KMS-11 (cell line): ENCODE data around the gene CDC5L.

Experiments used
- H2AFZ ChIP-seq: fragments of 200-600 bp; sonication (generic); 2 replicates; pipeline ENCODE4 v1.6.1; 2016; ENCODE audit warnings: antibody characterized with exemption, mixed run types, low read depth
- H3K27ac ChIP-seq: fragments of 200-600 bp; sonication (generic); 2 replicates; pipeline ENCODE4 v1.6.1; 2016; ENCODE audit warnings: mild to moderate bottlenecking, mixed run types
- H3K27me3 ChIP-seq: fragments of 200-600 bp; sonication (generic); 2 replicates; pipeline ENCODE4 v1.6.1; 2017; ENCODE audit warnings: mild to moderate bottlenecking, low read depth, mixed run types, moderate library complexity; ENCODE audit not compliant: insufficient read depth
- H3K36me3 ChIP-seq: fragments of 200-600 bp; sonication (generic); 2 replicates; pipeline ENCODE4 v1.6.1; 2017; ENCODE audit warnings: mild to moderate bottlenecking, mixed run types; ENCODE audit not compliant: insufficient read depth
- H3K4me1 ChIP-seq: fragments of 200-600 bp; sonication (generic); 2 replicates; pipeline ENCODE4 v1.6.1; 2016; ENCODE audit warnings: mild to moderate bottlenecking, low read depth, mixed run types; ENCODE audit not compliant: poor library complexity, severe bottlenecking
- H3K4me2 ChIP-seq: fragments of 200-600 bp; sonication (generic); 2 replicates; pipeline ENCODE4 v1.7.0; 2016; ENCODE audit warnings: mild to moderate bottlenecking, mixed run types
- H3K4me3 ChIP-seq: fragments of 200-600 bp; sonication (generic); IDR thresholded peaks from 2 replicates; pipeline ENCODE4 v1.6.1; 2017; ENCODE audit warnings: low read depth, low read length, mixed read lengths; ENCODE audit not compliant: insufficient read depth
- H3K79me2 ChIP-seq: fragments of 200-600 bp; sonication (generic); 2 replicates; pipeline ENCODE4 v1.6.1; 2016; ENCODE audit warnings: low read depth, mixed run types; ENCODE audit not compliant: insufficient read depth
- H3K9ac ChIP-seq: fragments of 200-600 bp; sonication (generic); 2 replicates; pipeline ENCODE4 v1.6.1; 2016; ENCODE audit warnings: mild to moderate bottlenecking, mixed run types
- H4K20me1 ChIP-seq: fragments of 200-600 bp; sonication (generic); 2 replicates; pipeline ENCODE4 v1.6.1; 2016; ENCODE audit warnings: mild to moderate bottlenecking, mixed run types; ENCODE audit not compliant: insufficient read depth
- CTCF ChIP-seq: fragments of 200-600 bp; sonication (generic); conservative IDR thresholded peaks from 2 replicates; pipeline ENCODE4 v1.6.1; 2017; ENCODE audit warnings: low read depth, mild to moderate bottlenecking, antibody characterized with exemption, low read length, moderate library complexity, mixed read lengths

The CDC5L gene

GRCh38 chr6:44399991-44400390, 12.5 kb downstream of the CDC5L start:
- Histone ChIP-seq H2AFZ (no peak overlapping the region), H3K79me2 (no peaks in the 10 kb centered on the region; the same call in 1 of the 2 replicates), H3K36me3 (peaks cover 19% of the 10 kb centered on the region; the same call in 1 of the 2 replicates), H3K9ac (no peak overlapping the region), H3K4me3 (no peak overlapping the region), H3K27me3 (no peaks in the 10 kb centered on the region), H3K4me2 (no peak overlapping the region), H3K27ac (no peak overlapping the region), H3K4me1 (no peaks in the 10 kb centered on the region), H4K20me1 (no peaks in the 10 kb centered on the region; the same call in 1 of the 2 replicates)
- no peak for TF ChIP-seq CTCF

- Histone ChIP-seq H3K4me2 (no peak overlapping the region), H3K4me3 (no peak overlapping the region), H3K36me3 (peaks cover 19% of the 10 kb centered on the region; the same call in 1 of the 2 replicates), H3K4me1 (no peaks in the 10 kb centered on the region), H3K9ac (no peak overlapping the region), H3K27ac (no peak overlapping the region), H3K79me2 (no peaks in the 10 kb centered on the region; the same call in 1 of the 2 replicates), H4K20me1 (no peaks in the 10 kb centered on the region; the same call in 1 of the 2 replicates), H2AFZ (no peak overlapping the region), H3K27me3 (no peaks in the 10 kb centered on the region)
- TF ChIP-seq CTCF: no peak
Measured at GRCh38 chr6:44400572-44400971, 13.1 kb downstream of the CDC5L start.

- no peaks in the 10 kb centered on the region for H3K4me1 ChIP-seq
- H3K4me3 ChIP-seq: no peak overlapping the region
- H3K27me3 ChIP-seq: no peaks in the 10 kb centered on the region
- H3K4me2 ChIP-seq: no peak overlapping the region
- no peak overlapping the region for H3K9ac ChIP-seq
- H3K36me3 ChIP-seq: peaks cover 21% of the 10 kb centered on the region
- TF ChIP-seq CTCF: no peak
- no peak overlapping the region for H2AFZ ChIP-seq
- no peaks in the 10 kb centered on the region; the same call in 1 of the 2 replicates for H3K79me2 ChIP-seq
- no peak overlapping the region for H3K27ac ChIP-seq
- H4K20me1 ChIP-seq: no peaks in the 10 kb centered on the region; the same call in 1 of the 2 replicates
Measured at GRCh38 chr6:44401138-44401537, 13.6 kb downstream of the CDC5L start.

GRCh38 chr6:44404022-44404714, 16.7 kb downstream of the CDC5L start:
- Histone ChIP-seq H3K27me3 (no peaks in the 10 kb centered on the region), H3K4me2 (no peak overlapping the region), H4K20me1 (no peaks in the 10 kb centered on the region; the same call in 1 of the 2 replicates), H3K9ac (no peak overlapping the region), H3K4me3 (no peak overlapping the region), H3K36me3 (peaks cover 16% of the 10 kb centered on the region), H2AFZ (no peak overlapping the region), H3K4me1 (no peaks in the 10 kb centered on the region), H3K27ac (no peak overlapping the region), H3K79me2 (no peaks in the 10 kb centered on the region; the same call in 1 of the 2 replicates)
- no peak for TF ChIP-seq CTCF
